Dermis microvascular lymphatic vessel endothelial cell (primary cell): ENCODE measurements around the gene RIOX2. TPM values are rescaled to one million over a fixed set of nuclear protein-coding genes. Genes with fewer than 3 reads are reported as not detected.
"Not testable (repeated sequence)": the region's sequence is repeated elsewhere in the genome, so short reads cannot be mapped to it uniquely, and the experiment has no call there.

Source experiments
- DNase-seq, 2 donors: peaks; one replicate each; pipeline versions ENCODE4 v3.0.0 to v3.0.0-alpha.2; 2010; ENCODE audit warnings: low read depth in 2 of 2
- total RNA-seq: library from RNA; depleted of rRNA; stranded (reverse); fragments of >200 nt; gene quantifications from 2 replicates; pipeline ENCODE4 v1.2.1, GENCODE V29; 2014

Gene RIOX2
- 28.6 and 29.0 TPM in 2 replicates for total RNA-seq

DNA sequence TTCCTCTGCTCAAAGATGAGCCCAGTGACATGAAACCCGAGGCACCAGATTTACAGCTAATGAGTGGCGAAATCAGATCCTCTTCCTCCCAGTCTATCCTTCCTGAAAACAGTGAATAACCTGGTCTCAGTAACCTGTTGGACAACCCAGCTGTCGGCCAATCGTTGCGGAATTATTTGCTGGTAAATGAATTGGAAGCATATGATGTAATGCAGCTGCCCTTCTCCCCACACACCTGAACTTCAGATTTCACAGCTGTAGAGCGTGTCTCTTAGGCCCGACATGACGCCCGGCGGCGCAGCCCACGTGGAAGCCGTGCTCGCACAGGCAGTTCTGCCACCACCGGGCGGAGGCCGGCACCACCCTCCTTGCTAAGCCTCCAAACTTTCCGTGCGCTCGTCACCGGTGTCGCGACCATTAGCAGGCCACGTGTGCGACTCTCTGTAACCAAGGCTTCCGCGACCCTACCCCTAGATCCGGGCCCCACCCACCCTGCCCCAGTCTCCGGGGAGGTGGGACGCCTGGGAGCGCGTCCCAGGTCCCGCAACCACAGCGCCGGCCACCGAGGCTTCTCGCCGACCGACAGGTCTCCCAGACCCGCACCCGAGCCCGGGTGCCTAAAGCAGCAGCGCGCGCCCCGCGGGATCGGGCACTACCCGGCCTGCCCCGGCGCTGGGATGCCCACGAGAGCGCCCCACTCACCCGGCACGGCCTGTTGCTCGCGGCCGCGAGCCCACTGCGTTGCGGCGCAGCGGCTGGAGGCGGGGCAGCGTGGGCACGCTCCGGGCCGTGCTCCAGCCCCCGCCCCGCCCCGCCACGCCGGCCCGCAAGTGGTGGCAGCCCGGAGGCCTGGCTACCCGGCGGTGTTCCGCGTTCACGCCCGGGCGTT, at the start of gene RIOX2:
Gene RIOX2 (minus strand): TSS at position 753 of the 889 bp plus-strand sequence. CDS start 4,838 bp downstream, outside the sequence.
- DNase-seq, result peak; percentile 61 to 82

DNA sequence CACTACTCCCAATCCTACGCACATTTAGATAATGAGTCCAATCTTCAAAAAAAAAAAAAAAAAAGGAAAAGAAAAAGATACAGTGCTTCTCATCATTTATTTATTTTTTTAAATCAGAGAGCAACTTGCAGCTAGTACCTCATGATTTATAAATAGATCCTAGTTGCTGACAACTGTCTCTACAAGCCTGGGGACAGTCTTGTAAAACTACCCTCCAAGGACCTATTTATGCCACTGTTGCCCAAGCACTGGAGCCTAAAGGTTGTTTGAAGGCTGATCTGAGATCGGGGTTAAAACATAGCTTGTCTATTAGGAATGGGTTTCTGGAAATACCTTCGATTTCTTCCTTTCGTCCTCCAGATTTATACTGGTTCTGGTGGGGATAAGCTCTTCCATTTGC, 48.2 kb upstream of the RIOX2 start:
- DNase-seq, result no peak

DNA sequence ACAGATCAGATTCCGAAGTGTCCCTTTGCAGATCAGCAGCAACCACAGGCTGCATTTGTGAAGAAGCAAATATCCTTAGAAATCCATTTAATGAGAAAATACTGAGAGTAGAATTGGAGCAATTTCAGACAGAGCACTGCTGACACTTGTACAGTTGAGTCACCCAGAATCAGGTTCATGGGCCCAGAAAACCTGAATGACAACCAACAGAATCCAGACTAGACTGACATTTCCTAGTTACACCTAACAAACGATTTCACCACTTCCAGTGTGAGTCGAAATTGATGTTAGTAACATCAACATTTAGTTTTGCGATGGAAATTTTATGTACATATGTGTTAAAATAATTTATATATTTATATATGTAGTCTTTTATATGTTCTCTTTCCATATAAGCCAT, 46.1 kb upstream of the RIOX2 start:
- DNase-seq, result no peak

DNA sequence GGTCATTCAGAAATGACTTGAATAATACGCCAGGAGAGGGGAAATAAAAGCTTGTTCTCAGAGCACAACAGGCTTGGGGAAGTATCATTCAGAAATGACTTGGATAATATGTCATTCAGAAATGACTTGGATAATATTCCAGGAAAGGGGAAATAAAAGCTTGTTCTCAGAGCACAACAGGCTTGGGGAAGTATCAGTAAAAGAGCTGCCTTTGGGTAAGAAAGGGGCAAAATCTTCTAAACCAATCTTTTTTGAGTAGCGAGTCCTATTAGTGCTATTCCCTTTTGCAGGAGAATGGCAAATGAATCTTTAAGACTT, 42.0 kb upstream of the RIOX2 start:
- no peak for DNase-seq

DNA sequence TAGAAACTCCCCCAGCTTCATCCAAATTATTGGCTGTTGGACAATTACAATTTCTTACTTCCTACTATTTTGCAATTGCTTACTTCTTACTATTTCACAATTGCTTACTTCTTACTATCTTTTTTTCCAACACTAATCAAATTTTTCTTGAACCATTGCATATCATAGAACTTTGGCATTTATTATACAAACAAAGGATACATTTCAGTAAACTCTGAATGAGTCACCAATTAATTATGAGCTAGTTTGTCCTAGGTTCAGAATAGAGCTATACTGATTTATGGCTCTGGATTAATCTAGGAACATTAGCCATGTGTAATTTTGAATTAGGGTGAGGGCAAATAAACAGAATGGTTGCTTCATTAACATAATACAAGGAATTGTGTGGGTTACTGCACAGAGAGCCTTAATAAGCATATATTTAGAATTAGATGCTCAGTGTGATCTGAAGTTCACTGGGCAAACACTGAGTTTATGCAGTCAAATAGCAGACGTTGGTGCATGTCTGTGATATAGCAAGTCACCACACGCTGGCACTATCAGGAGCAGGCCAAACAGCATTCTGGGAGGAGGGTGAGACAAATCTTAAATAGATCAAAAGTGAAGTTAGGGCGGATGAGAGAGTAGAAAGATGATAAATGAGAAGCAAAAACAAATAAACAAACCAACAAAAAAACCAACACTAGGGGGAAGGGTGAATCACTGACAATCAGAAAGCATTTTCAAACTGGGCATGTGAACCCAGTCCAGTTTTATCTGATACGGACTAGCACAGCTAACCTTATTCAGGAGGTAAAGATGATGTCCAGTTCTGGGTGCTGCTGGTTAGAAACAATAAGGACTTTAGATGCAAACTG, 41.4 kb upstream of the RIOX2 start:
- DNase-seq, result no peak

DNA sequence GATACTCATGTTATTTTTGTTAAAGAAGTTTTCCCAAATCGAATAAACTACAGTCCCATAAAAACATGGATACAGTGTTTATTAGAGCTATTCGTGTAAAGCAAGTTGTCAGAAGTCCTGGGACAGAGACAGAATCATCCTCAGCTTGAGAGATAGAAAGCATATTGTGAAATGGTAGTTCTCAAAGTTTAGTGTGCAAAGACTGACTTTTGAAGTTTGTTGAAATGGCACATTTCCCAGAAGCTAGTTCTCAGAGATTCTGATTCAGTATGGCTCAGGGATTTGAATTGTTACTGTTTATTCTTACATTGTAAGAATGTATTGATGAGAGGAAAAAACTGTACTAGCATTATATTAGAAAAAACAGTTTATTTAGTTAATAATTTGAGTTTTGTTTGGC, 40.7 kb upstream of the RIOX2 start:
- DNase-seq, result no peak

DNA sequence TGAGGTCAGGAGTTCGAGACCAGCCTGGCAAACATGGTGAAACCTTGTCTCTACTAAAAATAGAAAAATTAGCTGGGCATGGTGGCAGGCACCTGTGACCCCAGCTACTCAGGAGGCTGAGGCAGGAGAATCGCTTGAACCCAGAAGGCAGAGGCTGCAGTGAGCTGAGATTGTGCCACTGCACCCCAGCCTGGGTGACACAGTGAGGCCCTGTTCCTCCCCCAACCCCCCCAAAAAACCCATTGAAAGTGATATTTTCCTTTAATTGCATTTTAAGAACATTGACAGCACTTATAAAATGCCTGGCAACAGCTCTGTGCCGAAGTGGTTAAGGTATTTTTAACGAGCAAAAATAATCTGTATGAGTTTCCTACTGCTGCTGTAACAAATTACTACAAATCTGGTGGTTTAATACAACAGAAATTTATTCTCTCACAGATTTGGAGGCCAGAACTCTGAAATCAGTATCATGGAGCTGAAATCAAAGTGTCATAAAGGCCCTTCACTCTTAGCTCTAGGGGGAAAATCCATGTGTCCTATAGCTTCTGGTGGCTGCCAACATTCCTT, 38.7 kb upstream of the RIOX2 start:
- not testable (repeated sequence) for DNase-seq

DNA sequence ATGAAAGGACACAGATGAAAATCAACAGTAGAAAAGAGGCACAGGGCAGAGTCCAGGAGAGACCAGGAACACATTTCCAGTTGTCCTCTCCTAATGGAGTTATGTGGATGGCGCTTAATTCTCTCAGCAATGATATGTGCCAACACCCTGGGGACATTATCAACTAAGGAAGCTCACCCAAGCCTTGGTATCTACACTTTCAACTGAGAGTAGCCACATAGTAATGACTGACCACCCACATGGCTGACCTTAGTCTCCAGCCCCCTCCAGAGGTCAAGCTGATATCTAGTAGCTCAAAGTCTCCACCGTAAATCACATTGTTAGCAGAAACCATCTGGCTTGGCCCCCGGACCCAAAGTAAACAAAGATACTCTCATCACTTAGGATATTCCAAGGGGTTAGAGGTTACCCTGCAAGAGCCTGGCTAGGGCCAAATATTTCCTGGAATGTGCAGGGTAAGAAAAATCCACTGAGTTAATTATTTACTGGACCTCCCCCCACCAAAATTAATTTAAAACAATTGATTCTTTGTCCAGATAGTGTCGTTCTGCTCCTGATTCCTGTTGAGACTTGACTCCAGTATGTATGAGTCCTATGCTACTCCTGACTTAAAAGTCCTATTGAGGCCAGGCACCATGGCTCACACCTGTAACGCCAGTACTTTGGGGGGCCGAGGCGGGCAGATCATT, 38.1 kb upstream of the RIOX2 start:
- no peak for DNase-seq

DNA sequence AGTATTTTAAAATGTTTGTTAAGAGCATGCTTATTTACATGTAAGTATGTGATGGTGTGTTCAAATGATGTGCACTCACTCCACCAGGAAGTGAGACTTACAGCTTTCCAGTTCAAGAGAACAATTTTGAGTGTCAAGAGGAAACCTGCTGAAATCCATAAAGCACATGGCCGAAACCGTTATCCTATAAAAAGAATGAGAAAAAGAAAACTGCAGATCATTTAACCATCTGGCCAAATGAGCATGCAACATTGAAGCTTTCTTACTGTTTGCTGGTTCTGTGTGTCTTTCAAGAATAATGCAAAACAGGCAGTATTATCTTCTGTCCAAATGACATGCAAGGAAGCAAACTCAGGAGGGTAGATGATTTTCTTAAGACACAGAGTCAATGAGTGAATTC, 36.6 kb upstream of the RIOX2 start:
- DNase-seq, result no peak

DNA sequence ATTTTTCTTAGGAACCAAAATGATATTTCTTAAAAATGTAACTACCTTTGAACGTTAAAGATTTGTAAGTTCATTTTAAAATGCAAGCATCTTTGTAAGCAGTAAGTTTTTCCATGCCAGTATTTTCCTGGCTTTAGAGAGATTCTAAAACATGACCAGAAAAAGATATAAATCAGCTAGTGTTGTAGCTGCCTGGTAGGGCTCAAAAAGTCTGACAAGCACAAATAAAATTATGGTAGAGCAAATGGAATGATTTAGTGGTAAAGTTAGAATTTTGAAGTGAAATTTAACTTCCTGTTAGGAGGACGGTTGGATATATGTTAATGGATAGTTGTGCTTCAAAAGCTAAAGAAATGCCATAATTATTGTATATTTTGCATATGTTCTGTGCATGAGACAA, 33.2 kb upstream of the RIOX2 start:
- DNase-seq, result no peak

DNA sequence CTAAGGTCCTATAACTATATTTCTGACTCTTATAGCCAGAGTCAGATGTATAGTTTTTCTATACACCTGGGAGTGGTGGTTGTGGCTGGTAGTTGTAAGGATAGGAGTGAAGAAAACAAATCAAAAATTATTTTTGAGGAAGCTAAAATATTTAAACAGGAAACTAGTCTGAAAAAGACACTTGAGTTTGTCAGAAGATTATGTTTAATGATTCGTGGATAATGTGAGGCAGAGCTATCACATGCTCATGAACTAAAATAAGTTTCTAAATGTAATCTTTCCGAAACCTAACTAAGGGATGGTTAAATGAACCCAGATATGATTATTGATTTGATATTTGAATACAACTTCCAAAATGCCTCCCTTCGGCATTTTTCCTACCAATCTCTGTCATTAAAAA, 32.5 kb upstream of the RIOX2 start:
- no peak for DNase-seq

DNA sequence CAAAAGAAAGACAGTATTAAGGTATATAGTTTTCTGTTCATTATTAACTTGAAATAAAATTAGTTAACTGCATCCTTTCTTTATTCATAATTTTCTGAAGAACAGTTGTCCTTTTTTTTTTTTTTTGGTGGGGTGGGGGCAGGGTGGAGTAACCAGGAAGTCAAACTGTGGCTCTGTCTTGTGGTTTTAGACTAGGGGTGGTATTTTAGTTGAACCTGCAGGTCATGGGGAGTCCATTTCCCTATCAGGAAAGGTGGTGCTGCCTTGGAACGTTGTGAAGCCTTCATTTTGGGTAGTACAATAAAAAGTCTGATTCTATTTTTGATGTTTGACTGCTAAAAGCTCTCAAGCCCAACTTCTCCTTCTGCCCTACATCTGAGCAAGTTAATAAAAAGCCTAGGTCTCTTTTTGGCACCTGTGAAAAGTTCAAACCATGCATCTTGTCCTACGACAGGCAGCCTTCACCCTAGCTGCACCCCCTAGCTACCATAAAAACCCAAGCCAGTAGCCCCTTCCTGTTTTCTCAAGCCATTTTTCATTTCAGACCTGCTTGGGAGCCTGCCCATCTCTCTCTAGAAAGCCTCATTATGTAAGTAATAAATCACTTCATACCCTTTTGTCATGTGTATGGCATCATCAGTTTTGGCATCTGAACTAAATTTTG, 31.2 kb upstream of the RIOX2 start:
- no peak for DNase-seq

DNA sequence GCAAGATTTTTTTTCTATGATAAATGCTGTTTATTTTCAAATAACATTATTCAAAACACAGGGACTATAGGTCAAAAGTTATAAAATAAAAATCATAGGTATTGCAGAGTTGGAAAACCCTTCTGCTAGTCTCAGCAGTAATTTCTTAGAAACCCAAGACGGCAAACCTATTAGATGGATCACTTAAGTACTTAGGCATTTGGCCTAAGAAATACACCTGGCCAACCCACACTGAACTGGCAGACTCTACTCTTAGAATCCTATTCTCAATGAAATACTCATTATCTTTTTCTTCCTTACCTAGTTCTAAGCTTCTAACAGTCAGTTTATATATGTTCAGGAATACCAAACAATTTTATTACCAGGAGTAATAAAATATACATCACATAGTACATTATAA, 30.5 kb upstream of the RIOX2 start:
- DNase-seq, result no peak

DNA sequence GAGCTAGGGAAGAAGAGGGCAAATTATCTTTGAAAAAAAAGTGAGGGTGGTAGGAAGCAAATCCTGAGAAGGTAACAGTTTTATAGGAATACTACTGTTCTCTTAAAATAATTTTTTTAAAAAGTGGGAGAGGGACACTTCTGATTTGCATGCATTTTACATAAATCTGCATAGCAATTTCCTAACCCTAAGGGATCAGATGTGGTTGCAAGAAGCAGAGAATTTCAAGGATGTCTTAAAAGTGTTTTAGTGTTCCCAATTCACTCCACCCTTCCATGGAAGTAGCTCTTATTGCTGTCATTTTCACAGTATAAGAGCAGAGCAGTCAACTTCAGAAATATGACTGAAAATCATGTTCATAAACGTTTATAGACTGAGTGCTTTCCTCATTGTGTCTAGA, 27.8 kb upstream of the RIOX2 start:
- DNase-seq, result no peak

DNA sequence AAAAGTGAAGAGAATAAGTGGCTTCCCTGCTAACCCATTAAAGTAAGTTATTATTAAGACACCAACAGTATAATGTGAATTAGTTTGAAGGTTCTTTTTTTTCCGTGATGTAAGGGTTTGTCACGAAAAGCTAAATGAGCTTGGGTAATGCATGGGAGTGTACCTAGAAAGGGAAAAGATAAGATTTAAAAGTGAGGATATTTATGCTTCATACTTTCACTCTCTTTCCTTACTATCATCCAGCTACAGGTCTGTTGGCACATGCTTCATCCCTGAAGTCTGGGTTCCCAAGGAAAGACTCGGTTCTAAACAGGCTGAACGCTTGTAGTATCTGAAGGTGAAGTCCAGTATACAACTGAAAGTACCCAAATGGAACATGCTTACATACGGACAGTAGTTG, 26.9 kb upstream of the RIOX2 start:
- DNase-seq, result no peak

DNA sequence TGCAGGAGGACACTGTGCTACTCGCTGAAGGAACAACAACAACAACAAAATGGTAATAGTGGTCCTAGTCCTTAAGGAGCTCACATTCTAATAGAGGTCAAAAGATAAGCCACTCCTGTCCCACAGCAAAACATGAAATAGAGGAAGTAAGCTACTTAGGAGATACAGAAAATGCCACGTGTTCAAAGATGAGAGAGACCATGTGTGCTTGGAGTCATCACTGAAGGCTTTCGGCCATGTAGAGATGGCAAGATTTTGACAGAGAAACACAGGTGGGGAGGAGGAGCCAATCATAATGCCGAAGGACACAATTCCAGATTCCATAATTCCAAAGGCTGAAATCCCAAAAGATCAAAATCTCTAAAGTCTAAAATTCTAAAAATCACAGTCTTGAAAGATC, 24.8 kb upstream of the RIOX2 start:
- DNase-seq, result no peak

DNA sequence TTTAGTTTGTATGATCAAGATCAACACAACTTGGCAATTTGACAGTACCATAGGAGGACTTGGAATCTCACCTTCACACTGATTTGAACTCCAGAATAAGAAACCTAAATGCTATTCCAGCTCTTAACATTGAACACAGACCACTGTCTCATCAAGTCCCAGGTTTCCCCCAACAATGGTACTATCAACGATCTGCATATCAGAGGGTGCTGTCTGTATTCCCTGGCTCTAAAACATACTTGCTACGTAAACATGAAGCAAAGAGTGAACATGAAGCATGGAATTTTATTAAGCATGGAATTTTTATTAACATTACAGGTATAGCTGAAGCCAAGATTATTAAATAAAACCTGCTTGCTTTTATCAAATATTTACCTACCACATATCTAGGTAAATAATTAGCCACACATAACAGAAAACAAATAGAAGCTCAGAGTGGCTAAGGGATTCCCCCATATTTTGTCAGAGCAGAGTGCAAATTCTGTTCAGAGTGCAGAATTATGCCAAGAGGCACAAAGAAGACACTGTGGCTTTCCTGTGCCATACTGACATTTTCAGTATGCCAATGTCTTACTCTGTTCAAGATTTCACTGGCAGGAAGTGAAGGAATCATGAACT, 22.2 kb upstream of the RIOX2 start:
- no peak for DNase-seq

DNA sequence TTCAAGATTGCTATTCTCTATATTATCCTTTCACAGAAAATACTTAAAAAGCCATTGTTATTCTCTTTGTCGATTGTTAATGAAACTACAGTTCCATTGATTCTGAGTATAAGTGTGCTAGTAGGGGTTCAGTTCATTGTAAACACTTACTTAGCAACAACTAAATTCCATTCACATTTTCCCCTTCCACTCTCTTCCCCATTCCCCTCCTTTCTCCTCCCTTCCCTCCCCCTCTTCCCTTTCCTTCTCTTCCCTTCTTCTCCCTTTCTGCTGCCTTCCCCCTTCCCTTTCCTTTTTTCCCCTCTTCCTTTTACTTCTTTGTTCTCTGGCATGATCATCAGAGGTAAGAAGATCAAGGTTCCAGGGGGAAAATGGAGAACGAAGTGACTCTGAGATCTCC, 21.3 kb upstream of the RIOX2 start:
- no peak for DNase-seq

DNA sequence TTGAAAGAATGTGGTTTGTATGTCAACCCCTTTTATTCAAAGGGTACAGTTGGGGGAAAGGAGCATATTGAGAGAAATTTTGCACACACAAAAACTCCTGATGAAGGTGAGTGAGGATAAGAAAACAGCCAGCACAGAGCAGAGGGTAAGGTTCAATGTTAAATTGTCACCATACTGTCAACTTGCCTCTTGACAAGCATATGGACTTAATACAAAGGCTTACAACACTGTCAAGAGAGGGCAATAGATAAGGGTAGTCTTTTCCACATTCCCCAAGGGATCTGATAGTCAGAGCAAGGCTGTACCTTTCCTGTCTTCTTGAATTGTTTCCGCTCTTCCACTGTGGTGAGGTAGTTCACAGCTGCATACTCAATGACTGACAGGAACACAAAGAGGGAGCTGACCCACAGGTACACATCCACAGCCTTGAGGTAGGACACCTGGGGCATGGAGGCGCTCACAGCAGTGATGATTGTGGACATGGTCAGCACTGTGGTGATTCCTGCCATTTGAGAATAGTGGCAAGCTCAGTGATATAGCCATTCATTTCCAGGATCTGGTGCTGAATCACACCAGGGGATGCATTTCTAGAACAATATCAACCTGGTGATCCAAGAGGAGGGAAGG, 20.4 kb upstream of the RIOX2 start:
- no peak for DNase-seq

DNA sequence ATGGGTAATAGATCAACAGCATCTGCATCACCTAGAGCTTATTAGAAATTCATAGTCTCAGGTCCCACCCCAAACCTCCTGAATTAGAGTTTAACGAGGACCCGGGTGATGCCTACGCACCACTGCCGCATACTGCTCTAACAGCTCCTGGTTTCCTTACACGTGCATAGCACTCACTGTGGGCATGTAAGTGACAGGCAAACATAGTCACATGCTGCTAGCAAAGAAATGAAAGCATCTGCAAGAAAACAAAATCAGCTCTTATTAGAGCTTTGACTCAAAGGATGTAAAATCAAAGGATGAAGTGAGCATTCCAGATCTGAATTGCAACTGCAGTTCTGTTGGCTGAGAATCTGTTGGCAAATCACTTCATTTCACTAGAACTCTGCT, 19.1 kb upstream of the RIOX2 start:
- DNase-seq, result no peak
